GM21367 (cell line): ENCODE data around the gene ADAM10.

ENCODE experiments used
- ATAC-seq: cut with Tn5 transposase; IDR thresholded peaks from one replicate; pipeline ENCODE4 v1.9.1; 2021; ENCODE audit not compliant: unreplicated experiment

Gene ADAM10

GRCh38 chr15:58556028-58556361 lies 193.5 kb downstream of the ADAM10 start:
- no peak for ATAC-seq

- ATAC-seq: no peak
These were observed 194.1 kb downstream of the ADAM10 start for GRCh38 chr15:58555162-58556027.

DNA sequence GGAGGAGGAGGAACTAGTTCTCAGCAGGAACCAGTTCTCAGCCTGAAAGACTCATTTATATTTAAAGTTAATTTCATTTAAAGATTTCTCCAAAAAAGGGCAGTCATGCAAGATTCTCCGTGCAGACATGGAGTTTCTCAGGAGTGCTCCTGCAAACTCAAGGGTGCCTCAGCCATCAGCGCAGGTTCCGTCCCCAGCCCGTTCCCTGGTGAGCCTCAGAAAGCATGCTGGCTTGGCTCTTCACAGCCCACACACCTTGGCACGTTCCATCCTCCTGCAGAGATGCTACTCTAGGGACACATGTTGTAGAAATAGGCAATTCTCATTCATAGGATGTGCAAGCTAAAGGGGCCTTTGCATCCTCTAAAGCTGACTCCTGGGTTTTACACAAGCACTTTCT lies 194.7 kb downstream of the ADAM10 start:
- no peak for ATAC-seq

DNA sequence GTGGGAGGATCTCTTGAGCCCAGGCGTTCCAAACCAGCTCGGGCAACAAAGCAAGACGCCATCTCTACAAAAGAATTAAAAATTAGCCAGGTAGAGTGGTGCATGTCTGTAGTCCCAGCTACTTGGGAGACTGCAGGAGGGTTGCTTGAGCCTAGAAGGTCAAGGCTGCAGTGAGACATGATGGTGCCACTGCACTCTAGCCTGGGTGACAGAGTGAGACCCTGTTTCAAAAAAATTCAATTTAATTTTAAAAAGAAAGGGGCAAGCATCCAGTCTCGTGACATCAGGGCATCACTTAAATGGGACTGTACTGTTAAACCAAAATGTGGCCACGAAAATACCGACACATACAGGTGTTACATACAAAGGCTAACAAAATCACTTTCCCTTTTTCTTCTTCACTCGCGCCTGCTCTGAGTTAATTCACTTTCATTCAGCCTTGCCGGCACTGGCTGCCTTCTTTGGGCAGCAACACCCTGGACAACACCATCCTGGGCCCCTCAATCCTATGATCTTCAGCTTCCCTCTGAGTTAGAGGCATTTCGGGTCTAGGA lies 196.1 kb downstream of the ADAM10 start:
- ATAC-seq: no peak

GRCh38 chr15:58552505-58553364 lies 196.8 kb downstream of the ADAM10 start:
- ATAC-seq: no peak

DNA sequence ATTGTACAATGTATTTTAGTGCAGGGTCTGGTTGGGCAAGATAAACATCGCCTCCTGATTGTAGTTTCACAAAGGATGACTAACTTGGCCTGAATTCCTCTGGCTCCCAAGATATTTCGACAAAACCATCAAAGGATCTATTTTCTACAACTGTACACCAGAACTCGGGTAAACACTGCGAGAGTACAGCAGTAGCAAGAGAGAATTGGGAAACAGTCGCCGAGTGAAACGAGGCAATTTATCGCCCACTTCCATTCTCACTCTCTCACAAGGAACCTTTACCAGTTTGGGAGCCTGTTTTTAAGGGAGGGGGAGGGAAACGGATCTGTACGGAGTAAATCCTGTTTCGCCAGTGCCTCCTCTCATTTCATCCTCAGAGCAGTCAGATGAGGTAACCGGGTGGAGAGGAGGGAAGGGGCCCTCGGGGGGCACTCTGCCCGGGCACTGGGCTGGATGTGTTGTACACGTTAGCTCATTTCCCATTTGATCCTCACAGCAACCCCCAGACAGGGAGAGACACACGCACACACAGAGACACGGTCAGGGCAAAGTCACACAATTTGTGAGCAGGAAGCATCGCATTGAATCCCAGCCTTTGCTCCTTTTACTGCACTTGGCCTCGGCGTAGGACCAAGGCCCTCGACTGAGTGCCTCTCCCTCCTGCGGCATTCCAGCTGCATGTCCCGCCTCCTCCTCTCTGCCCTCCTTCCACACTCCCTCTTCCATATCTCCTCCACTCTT lies 197.6 kb downstream of the ADAM10 start:
- no peak for ATAC-seq

GRCh38 chr15:58551084-58551763 lies 198.3 kb downstream of the ADAM10 start:
- no peak for ATAC-seq

- ATAC-seq: no peak
These were observed 199.8 kb downstream of the ADAM10 start for GRCh38 chr15:58549785-58550074.

DNA sequence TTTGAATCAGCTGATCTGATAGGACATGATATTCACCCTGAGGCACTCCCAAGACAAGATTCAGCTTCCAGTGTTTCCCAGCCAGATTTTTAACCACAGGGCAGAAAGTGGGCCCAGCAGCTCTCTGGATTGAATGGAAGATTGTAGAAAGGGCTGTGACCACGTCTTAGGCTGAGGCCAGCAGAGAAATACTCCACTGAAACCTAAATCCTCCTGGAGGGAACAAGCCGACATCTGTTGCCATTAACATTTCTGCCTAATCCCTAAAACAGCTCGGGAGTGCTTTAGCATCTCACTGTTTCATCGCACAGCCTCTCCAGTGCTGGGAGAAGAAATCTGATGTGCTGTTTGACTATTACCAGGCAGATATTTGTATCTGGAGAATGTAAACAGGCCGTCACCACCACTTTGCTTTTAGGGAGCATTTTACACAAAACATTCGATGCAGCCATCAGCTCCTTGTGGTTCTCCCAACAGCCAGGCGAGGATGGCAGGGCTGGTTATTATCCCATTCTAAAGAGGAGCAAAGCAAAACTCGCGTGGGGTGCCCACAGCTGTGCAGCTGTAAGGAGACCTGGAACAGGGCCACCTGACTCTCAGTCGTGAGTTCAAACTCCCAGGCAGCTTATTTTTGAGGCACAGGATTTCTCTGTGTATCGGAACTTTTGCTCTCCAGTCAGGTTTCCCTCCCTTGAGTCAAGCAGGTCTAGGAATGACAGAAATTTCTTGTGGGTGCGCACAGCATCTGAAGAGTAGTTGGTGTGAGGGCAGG lies 200.3 kb downstream of the ADAM10 start:
- ATAC-seq: no peak

DNA sequence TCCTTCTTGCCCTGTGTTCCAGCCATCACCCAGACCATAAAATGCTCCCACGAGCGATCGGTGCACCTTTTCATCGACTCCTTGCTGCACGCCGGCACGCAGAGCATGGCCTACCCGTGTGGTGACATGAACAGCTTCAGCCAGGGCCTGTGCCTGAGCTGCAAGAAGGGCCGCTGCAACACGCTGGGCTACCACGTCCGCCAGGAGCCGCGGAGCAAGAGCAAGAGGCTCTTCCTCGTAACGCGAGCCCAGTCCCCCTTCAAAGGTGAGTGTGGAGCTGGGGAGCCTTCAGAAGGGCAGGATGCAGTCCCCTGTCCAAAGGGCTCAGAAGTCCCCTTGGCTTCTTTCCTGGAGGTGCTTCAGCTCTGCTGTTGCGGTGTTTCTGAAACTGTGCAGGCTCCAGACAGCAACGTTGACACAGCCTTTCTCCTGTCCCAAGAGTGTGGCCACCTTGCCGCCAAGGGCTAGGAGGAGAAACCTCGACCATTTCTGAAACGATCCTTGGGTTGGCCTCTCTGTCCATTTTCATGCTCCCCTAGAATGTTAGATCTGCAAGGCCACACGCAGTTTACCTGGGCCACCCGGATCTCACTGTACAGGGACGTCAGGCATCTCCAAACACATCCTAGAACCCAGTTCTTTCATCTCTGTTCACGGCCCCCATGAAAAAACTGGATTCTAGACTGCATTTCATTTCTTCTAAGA lies 201.0 kb downstream of the ADAM10 start:
- ATAC-seq: no peak

DNA sequence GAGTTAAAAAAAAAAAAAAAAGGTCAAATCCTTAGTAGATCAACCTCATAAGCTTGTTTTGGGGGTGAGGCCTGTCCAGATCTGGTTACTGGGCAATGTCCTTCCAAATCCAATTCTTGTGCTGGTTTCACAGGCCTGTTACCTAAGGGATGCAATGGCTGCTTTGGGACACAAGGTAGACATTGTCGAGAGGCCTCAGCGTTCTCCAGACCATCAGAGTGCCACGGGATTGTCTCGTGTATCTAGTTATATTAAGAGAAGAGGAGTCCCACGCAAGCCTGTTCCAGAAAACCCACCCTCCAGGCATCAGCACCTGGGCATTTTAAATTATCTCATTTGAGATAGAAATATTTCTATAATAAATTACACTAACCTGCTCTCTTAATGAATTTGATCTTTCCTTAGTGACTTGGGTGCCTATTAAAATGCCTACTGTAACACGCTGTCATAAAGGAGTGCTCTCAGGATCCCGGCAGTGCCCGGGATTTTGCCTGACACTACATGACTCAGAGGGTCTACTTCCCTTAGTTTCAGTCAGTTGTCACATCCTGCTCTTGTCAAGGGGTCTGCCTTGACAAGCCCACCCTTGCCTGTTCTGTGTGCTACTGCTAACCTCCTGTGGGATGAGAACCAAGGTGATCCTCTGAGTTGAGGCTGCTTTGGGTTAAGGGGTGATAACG lies 201.7 kb downstream of the ADAM10 start:
- ATAC-seq: no peak

- ATAC-seq: no peak
These were observed 202.6 kb downstream of the ADAM10 start for GRCh38 chr15:58546635-58547627.

DNA sequence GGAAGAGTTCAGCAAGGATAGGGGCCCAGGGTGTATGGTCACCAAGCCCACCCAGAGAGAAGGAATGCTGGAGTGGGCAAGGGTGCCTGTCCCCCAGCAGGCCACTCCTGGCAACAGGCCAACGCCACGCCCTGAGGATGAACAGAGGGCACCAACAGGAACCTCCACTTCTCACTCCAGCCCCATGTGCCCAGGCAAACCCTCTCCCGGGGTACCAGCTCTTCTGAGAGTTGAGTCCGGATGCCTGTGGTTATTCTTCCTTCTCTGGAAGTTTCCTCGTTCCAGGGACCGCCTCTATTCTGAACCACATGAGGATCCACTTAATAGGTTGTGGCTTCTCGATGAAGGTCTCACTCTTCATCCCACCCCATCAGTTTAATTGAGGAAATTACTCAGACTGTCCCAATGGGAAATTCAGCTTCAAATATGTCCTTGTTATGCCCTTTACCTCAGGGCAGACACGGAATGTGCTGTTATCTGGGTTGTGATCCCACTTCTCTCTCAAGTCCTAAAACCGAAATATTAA lies 203.4 kb downstream of the ADAM10 start:
- ATAC-seq: no peak

DNA sequence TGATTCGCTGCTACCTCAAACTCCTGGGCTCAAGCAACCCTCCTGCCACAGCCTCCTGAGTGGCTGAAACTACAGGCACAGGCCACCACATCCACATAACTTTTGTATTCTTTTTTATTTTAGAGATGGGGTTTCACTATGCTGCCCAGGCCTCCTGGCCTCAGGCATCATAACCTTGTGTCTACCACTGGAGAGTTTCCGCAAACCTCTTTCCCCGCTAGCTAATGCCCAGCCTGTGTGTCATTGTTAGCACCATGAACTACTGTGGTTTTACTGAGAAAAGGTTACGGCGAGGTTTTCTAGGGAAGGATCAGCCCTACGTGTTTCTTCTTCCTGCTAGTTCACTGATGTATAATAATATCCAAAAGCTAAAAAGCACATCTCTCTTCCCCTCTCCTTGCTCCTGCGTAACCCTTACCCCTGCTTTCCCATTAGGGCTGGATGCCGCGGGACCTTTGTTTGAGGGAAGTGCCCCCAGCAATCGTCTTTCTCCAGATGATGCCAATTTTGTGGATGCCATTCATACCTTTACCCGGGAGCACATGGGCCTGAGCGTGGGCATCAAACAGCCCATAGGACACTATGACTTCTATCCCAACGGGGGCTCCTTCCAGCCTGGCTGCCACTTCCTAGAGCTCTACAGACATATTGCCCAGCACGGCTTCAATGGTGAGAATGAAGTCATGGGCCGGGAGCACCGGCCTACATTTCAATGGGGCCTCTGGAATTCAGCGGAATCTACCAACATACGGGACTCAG lies 204.0 kb downstream of the ADAM10 start:
- ATAC-seq: no peak

- ATAC-seq: no peak
These were observed 204.8 kb downstream of the ADAM10 start for GRCh38 chr15:58544756-58545155.

GRCh38 chr15:58543664-58544335 lies 205.7 kb downstream of the ADAM10 start:
- ATAC-seq: no peak
